Neural progenitor cell (in vitro differentiated cells): ENCODE results near the gene MAD2L2. TPM values are rescaled to one million over a fixed set of nuclear protein-coding genes. Genes with fewer than 3 reads are reported as not detected.

Source experiments
- DNase-seq: peaks from one replicate; pipeline ENCODE4 v3.0.0-alpha.2; 2016; ENCODE audit warnings: low spot score
- H2AFZ ChIP-seq: fragments of 200-600 bp; sonication (generic); replicated peaks from 2 replicates; pipeline ENCODE4 v1.6.1; 2016; ENCODE audit warnings: antibody characterized with exemption
- H3F3A ChIP-seq: fragments of 200-600 bp; sonication (generic); 2 replicates; pipeline ENCODE4 v1.6.1; 2016; ENCODE audit warnings: antibody characterized with exemption, low read depth
- H3K27ac ChIP-seq: fragments of 200-600 bp; sonication (generic); 2 replicates; pipeline ENCODE4 v1.5.1; 2016; ENCODE audit warnings: mild to moderate bottlenecking
- H3K27me3 ChIP-seq: fragments of 200-600 bp; sonication (generic); 2 replicates; pipeline ENCODE4 v1.6.1; 2016; ENCODE audit warnings: mild to moderate bottlenecking, moderate library complexity
- H3K36me3 ChIP-seq: fragments of 200-600 bp; sonication (generic); 2 replicates; pipeline ENCODE4 v1.5.1; 2016
- H3K4me1 ChIP-seq: fragments of 200-600 bp; sonication (generic); 2 replicates; pipeline ENCODE4 v1.6.1; 2016; ENCODE audit warnings: mixed run types
- H3K4me2 ChIP-seq: fragments of 200-600 bp; sonication (generic); 2 replicates; pipeline ENCODE4 v1.6.1; 2016
- H3K4me3 ChIP-seq: fragments of 200-600 bp; sonication (generic); 2 replicates; pipeline ENCODE4 v1.5.1; 2016
- H3K79me2 ChIP-seq: fragments of 200-600 bp; sonication (generic); 2 replicates; pipeline ENCODE4 v1.6.1; 2016; ENCODE audit warnings: low read depth
- H3K9ac ChIP-seq: fragments of 200-600 bp; sonication (generic); 2 replicates; pipeline ENCODE4 v1.6.1; 2016
- H3K9me3 ChIP-seq: fragments of 200-600 bp; sonication (generic); 2 replicates; pipeline ENCODE4 v1.5.1; 2016; ENCODE audit warnings: low read depth
- H4K20me1 ChIP-seq: fragments of 200-600 bp; sonication (generic); 2 replicates; pipeline ENCODE4 v1.6.1; 2016; ENCODE audit warnings: low read depth
- H3K27ac Mint-ChIP-seq: 3 replicates; pipeline ENCODE4 v1.8.0; 2021; ENCODE audit warnings: mixed read lengths
- H3K27me3 Mint-ChIP-seq: 2 replicates; pipeline ENCODE4 v1.8.0; 2022; ENCODE audit warnings: low read depth, mild to moderate bottlenecking, inconsistent platforms, moderate library complexity, mixed read lengths; ENCODE audit not compliant: insufficient read depth
- H3K36me3 Mint-ChIP-seq: 3 replicates; pipeline ENCODE4 v1.8.0; 2021; ENCODE audit warnings: mixed read lengths
- H3K4me1 Mint-ChIP-seq: 3 replicates; pipeline ENCODE4 v1.8.0; 2021; ENCODE audit warnings: mixed read lengths
- H3K4me3 Mint-ChIP-seq: 3 replicates; pipeline ENCODE4 v1.8.0; 2021; ENCODE audit warnings: mild to moderate bottlenecking, moderate library complexity, mixed read lengths
- H3K9me3 Mint-ChIP-seq: 3 replicates; pipeline ENCODE4 v1.8.0; 2020; ENCODE audit warnings: mixed read lengths
- CTCF ChIP-seq: fragments of 200-600 bp; sonication (generic); IDR thresholded peaks from 2 replicates; pipeline ENCODE4 v1.5.1; 2017; ENCODE audit warnings: antibody characterized with exemption, mild to moderate bottlenecking
- EZH2 ChIP-seq: fragments of 200-600 bp; sonication (generic); IDR thresholded peaks from 2 replicates; pipeline ENCODE4 v1.6.1; 2017; ENCODE audit warnings: antibody characterized with exemption, mild to moderate bottlenecking, moderate library complexity
- EZH2phosphoT487 ChIP-seq: fragments of 200-600 bp; sonication (generic); IDR thresholded peaks from 2 replicates; pipeline ENCODE4 v1.6.1; 2017; ENCODE audit warnings: antibody characterized with exemption
- total RNA-seq: library from RNA; depleted of rRNA; stranded (reverse); fragments of >200 nt; gene quantifications from 2 replicates; pipeline ENCODE4 v1.2.3, GENCODE V29; 2015; ENCODE audit warnings: low replicate concordance

Gene MAD2L2
- total RNA-seq, 1 donor from 2014 or later: 108 TPM

DNA sequence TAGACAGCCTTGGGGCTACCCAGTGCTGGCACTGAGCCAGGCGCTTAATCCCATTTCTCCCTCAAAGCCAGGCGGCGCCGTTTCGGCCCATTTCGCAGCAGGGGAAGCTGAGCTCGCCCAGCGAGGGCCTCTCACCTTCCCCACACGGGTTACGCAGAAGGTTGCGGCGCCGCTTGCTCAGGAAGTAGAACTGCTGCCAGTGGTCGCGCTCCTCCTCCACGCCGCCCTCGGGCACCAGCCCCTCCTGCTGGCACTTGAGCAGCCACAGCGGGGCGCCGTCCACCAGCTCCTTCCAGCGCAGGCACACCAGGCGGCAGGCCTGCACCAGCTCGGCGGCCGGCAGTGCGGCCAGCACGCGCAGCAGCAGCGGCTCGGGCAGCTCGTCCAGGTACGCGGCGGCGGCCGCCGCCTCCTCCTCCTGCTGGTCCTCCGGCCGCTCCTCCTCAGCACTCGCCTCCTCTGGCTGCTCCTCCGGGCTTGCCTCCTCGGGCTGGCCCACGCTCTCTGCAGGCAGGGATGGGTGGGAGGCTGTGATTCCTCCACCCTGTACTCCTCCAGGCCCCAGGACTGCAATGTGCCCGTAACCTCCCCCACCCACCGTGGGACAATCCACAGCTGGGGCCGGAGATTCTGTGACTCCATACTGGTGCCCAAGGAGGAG is 30.5 kb downstream of the MAD2L2 start:
- Histone ChIP-seq H3F3A (peaks cover 46% of the 10 kb centered on the region), H3K9me3 (no peaks in the 10 kb centered on the region), H3K36me3 (no peaks in the 10 kb centered on the region), H2AFZ (no peak overlapping the region), H3K79me2 (no peaks in the 10 kb centered on the region), H3K4me3 (peak overlapping the region; percentile 16), H3K27me3 (peaks cover 78% of the 10 kb centered on the region), H3K4me2 (peak overlapping the region; percentile 51), H3K27ac (no peak overlapping the region), H3K9ac (no peak overlapping the region), H4K20me1 (peaks cover 24% of the 10 kb centered on the region), H3K4me1 (peaks cover 9% of the 10 kb centered on the region)
- Mint-ChIP-seq H3K36me3 (no peaks in the 10 kb centered on the region), H3K9me3 (peaks cover 2% of the 10 kb centered on the region), H3K4me1 (peaks cover 11% of the 10 kb centered on the region), H3K27me3 (peaks cover 51% of the 10 kb centered on the region), H3K4me3 (peak overlapping the region; percentile 75), H3K27ac (no peak overlapping the region)
- TF ChIP-seq CTCF: peak; percentile 53
- peak; percentile 16 for TF ChIP-seq EZH2
- no peak for TF ChIP-seq EZH2phosphoT487
- peak; percentile 90 for DNase-seq

DNA sequence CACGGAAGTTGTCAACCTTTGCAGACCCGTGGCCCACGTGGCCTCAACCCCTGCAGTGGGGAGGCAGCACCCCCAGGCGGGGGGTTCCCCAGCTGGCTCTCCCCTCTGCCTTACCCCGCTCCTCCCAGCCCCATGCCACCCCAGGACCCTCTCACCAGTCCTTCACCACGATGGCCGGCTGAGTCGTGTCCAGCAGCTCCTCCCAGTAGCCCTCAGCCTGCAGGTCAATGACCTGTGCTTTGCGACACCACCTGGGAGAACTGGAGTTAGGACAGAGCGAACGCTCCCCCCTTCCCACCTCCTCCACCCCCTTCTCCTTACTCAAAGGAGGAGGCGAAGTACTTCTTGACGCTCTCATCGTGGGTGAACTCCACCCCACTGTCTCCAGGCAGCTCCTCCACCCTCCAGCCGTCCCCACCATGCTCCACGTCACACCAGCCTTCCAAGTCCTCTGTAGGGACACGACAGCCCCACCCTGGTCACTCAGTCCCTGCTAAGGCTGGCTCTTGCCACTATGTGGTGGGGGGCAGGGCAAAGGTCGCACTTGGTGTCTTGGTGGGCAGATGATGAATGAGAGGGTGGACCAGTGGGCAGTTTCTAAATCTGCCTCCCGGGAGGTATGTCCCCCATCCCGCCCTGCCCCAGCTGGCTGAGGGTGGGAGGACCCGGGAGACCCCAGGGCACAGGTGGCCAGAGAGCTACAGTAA is 31.2 kb downstream of the MAD2L2 start:
- H3K4me2 ChIP-seq: peak overlapping the region; percentile 51
- peak overlapping the region; percentile 27 for H3K4me3 Mint-ChIP-seq
- no peaks in the 10 kb centered on the region for H3K79me2 ChIP-seq
- H3K27me3 ChIP-seq: peaks cover 71% of the 10 kb centered on the region
- H2AFZ ChIP-seq: no peak overlapping the region
- no peak overlapping the region for H3K27ac Mint-ChIP-seq
- H3K9me3 ChIP-seq: no peaks in the 10 kb centered on the region
- H3K4me3 ChIP-seq: peak overlapping the region; percentile 16
- no peak overlapping the region for H3K27ac ChIP-seq
- no peak for DNase-seq
- H3K27me3 Mint-ChIP-seq: peaks cover 49% of the 10 kb centered on the region
- H3K36me3 Mint-ChIP-seq: no peaks in the 10 kb centered on the region
- H4K20me1 ChIP-seq: peaks cover 24% of the 10 kb centered on the region
- TF ChIP-seq EZH2phosphoT487: no peak
- TF ChIP-seq CTCF: no peak
- TF ChIP-seq EZH2: no peak
- H3K36me3 ChIP-seq: no peaks in the 10 kb centered on the region
- peaks cover 8% of the 10 kb centered on the region for H3K4me1 Mint-ChIP-seq
- H3K9ac ChIP-seq: no peak overlapping the region
- H3K9me3 Mint-ChIP-seq: peaks cover 2% of the 10 kb centered on the region
- peaks cover 7% of the 10 kb centered on the region for H3K4me1 ChIP-seq
- peaks cover 46% of the 10 kb centered on the region for H3F3A ChIP-seq

GRCh38 chr1:11649237-11649623 is 31.7 kb downstream of the MAD2L2 start:
- H3K27me3 Mint-ChIP-seq: peaks cover 52% of the 10 kb centered on the region

More at GRCh38 chr1:11649237-11649623, 31.7 kb downstream of the MAD2L2 start:
- peaks cover 2% of the 10 kb centered on the region for H3K9me3 Mint-ChIP-seq
- H2AFZ ChIP-seq: no peak overlapping the region
- no peaks in the 10 kb centered on the region for H3K79me2 ChIP-seq
- H3K36me3 ChIP-seq: no peaks in the 10 kb centered on the region
- H3K4me2 ChIP-seq: peak overlapping the region; percentile 69
- H3K4me3 Mint-ChIP-seq: no peak overlapping the region
- H3K4me1 Mint-ChIP-seq: peaks cover 8% of the 10 kb centered on the region
- no peak overlapping the region for H3K27ac Mint-ChIP-seq
- TF ChIP-seq EZH2phosphoT487 (no peak), EZH2 (no peak), CTCF (no peak)
- H3K4me1 ChIP-seq: peaks cover 7% of the 10 kb centered on the region
- peaks cover 68% of the 10 kb centered on the region for H3K27me3 ChIP-seq
- H3K36me3 Mint-ChIP-seq: no peaks in the 10 kb centered on the region
- no peaks in the 10 kb centered on the region for H3K9me3 ChIP-seq
- peaks cover 43% of the 10 kb centered on the region for H3F3A ChIP-seq
- no peak for DNase-seq
- peaks cover 24% of the 10 kb centered on the region for H4K20me1 ChIP-seq
- H3K4me3 ChIP-seq: peak overlapping the region; percentile 26
- no peak overlapping the region for H3K9ac ChIP-seq
- H3K27ac ChIP-seq: no peak overlapping the region
